IPS DF 6.9 (cell line): ENCODE measurements around the gene GPSM3.
"Not testable (repeated sequence)": the region's sequence is repeated elsewhere in the genome, so short reads cannot be mapped to it uniquely, and the experiment has no call there.

Source experiments
- DNase-seq: peaks from one replicate; pipeline ENCODE4 v3.0.0-alpha.2; 2013; ENCODE audit warnings: low read depth, low spot score
- H3K27ac ChIP-seq: one replicate; pipeline ENCODE4 v1.5.1; 2013; ENCODE audit warnings: low read length, control low read depth
- H3K27me3 ChIP-seq: 2 replicates; pipeline ENCODE4 v1.6.1; 2013; ENCODE audit warnings: mild to moderate bottlenecking, low read length; ENCODE audit not compliant: control insufficient read depth, insufficient read depth
- H3K36me3 ChIP-seq: 2 replicates; pipeline ENCODE4 v1.6.1; 2013; ENCODE audit warnings: low read length; ENCODE audit not compliant: control insufficient read depth, insufficient read depth
- H3K4me1 ChIP-seq: 2 replicates; pipeline ENCODE4 v1.6.1; 2013; ENCODE audit warnings: low read length; ENCODE audit not compliant: control insufficient read depth, insufficient read depth
- H3K4me3 ChIP-seq: 2 replicates; pipeline ENCODE4 v1.5.1; 2013; ENCODE audit warnings: mild to moderate bottlenecking, low read length
- H3K9me3 ChIP-seq: 2 replicates; pipeline ENCODE4 v1.6.1; 2013; ENCODE audit warnings: low read length, inconsistent platforms; ENCODE audit not compliant: control insufficient read depth, insufficient read depth
- WGBS: extraction: QIAGEN DNeasy Blood & Tissue Kit; methylation state at CpG from one replicate; pipeline ENCODE4 v1.1.7; 2013; ENCODE audit warnings: mixed read lengths, missing lambda C conversion rate; ENCODE audit not compliant: insufficient read length, insufficient coverage; 5-methylcytosine and 5-hydroxymethylcytosine counted together

Gene GPSM3

DNA sequence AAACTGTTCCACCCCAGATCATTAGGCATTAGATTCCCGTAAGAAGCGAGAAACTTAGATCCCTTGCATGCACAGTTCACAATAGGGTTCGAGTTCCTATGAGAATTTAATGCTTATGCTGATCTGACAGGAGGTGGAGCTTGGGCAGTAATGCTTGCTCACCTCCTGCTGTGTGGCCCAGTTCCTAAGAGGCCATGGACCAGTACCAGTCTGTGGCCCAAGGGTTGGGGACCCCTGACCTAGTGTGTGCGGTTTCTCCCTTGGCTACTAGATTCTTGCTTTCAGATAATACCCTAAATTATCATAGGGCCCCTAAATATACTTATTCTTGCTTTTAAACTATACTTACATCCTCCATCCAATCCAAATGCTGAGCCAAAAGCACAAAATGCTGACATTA is 1.9 kb upstream of the GPSM3 start:
- no CpG with 5 or more reads among the region's 4 CpGs for WGBS
- H3K4me1 ChIP-seq: peaks cover 15% of the 10 kb centered on the region
- DNase-seq: no peak

DNA sequence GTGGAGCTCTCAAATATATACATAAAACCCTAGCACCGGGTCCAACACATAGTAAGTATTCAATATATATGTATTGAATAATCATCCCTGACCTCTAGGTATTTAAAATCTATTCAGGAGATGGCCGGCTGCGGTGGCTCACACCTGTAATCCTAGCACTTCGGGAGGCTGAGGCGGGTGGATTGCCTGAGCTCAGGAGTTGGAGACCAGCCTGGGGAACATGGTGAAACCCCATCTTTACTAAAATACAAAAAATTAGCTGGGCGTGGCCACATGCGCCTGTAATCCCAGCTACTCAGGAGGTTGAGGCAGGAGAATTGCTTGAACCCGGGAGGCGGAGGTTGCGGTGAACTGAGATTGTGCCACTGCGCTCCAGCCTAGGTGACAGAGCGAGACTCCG is 653 bp upstream of the GPSM3 start:
- H3K9me3 ChIP-seq, H3K36me3 ChIP-seq, H3K4me3 ChIP-seq, DNase-seq, H3K27me3 ChIP-seq, H3K27ac ChIP-seq: not testable (repeated sequence)
- no CpG with 5 or more reads among the region's 13 CpGs for whole genome bisulfite sequencing
- peaks cover 17% of the 10 kb centered on the region for H3K4me1 ChIP-seq

More for the DNA sequence above, 1.9 kb upstream of the GPSM3 start:
- no peak overlapping the region for H3K27ac ChIP-seq
- H3K27me3 ChIP-seq: no peaks in the 10 kb centered on the region
- no peaks in the 10 kb centered on the region for H3K36me3 ChIP-seq
- no peaks in the 10 kb centered on the region for H3K9me3 ChIP-seq
- no peak overlapping the region for H3K4me3 ChIP-seq

DNA sequence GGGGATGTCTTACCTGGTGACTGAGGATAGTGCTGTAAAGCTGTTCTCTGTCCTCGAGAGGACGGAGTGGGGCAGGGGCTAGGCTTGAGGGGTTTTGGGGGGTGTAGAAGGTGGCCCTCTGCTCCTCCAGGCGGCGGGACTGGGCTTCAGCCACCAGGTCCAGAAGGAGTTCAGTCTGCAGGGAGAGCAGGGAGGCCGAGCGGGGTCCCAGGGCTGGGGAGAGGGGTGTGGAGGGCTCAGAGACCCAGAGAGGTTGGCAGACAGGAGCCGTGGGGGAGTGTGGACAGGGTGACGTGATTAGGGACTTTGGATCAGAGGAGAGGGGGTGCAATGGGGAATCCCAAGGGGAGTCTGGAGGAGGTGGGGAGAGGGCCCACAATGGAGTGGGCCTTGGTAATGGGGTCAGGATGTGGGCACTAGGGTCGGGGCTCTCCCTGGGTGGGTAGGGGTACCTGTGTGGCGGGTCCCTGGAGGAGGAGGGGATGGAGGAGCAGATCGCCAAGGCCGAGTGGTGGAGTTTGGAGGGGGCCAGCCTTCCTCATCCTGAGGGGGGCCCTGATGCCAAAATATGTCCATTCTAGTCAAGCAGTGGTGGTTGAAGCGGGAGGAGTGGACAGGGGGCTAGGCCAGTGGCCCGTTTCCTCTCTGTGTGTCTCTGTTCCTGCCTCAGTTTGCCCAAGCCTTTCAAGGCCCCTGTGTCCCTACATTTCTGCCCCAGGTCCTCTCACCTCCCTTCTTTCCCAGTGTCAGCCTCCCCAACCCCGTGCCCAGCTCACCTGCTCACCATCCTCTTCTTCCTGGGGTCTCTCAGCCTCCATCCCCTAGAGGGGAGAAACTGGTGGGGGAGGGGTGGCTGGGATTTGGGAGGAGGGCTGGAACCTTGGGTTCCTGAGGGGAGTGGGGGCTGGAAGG is 491 bp downstream of the GPSM3 start:
- no peak overlapping the region for H3K27ac ChIP-seq
- no peak for DNase-seq
- no peaks in the 10 kb centered on the region for H3K9me3 ChIP-seq
- WGBS: no CpG with 5 or more reads among the region's 15 CpGs
- H3K27me3 ChIP-seq: no peaks in the 10 kb centered on the region
- peaks cover 13% of the 10 kb centered on the region for H3K4me1 ChIP-seq
- H3K36me3 ChIP-seq: peaks cover 8% of the 10 kb centered on the region; the same call in 1 of the 2 replicates
- no peak overlapping the region for H3K4me3 ChIP-seq

DNA sequence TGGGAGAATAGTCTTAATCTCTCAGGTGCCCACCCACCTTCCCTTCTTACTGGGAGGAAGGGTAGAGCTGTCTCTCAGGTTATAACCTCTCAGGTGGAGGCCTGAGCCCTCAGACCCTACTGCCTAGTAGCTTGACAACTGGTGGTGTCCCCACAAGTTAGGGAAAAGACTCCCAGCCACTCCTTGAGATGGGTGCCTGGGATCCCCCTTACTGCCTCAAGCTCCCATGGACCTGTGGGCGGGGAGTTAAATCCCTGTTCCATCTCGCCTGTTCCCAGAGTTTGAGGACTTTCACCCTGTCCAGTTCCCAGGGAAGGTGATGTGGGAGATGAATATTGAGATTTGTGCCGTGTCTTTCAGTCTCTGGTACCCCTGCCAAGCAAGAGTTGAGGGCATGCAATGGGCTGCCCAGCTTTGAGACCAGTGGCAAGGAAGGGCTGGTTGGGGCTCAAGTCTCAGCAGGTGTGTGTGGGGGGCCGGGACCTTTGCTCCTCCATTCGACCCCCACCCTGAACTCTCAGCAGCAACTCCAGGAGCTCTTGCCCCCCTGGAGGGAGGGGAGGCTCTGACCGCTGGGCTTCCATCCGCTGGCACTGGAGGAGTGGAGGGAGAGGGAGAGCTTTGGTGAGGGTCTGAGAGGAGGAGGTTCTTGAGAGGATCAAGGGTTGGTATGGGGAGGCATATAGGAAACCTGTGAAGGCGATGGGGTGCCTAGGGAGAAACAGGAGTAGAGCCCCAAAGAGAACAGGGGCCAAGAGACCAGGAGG is 1.3 kb downstream of the GPSM3 start:
- Histone ChIP-seq H3K4me3 (no peak overlapping the region), H3K9me3 (no peaks in the 10 kb centered on the region), H3K36me3 (peaks cover 14% of the 10 kb centered on the region; the same call in 1 of the 2 replicates), H3K27ac (no peak overlapping the region), H3K27me3 (no peaks in the 10 kb centered on the region), H3K4me1 (peaks cover 10% of the 10 kb centered on the region)
- no CpG with 5 or more reads among the region's 8 CpGs for WGBS
- DNase-seq: no peak

DNA sequence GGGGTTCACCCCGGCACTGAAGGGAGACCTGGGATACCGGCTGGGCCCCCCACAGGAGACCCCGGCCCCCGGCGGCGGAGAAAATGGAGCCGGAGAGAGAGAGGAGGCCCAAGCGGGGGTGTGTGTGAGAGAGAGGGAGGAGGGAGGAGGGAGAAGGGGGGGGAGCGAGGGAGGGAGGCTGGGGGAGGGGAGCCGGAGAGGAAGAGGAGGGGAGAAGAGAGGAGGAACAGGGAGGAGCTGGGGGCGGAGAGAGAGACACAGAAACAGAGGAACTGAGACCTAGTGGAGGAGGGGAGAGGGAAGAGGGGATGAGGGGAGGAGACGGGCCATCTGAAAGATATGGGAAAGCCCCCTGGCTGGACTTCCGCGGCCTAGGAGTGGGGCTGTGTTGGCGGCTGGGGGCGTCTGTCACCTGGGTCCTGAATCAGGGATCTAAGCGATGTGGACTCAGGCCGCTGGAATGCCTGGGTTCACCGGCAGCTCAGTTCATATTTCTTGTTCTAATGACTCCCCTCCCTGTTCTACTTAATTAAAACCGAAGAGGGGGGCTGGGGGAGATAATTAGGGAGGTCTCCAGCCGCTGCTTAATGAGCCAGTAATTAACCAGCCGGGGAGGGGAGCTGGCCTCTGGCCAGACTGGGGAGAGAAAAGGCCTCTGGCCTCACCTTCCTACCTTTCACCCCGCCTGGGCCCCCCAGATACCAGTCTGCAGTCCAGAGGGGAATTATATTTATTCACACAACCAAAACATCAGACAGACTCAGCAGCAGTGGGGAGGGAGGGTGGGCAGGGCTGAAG is 2.2 kb downstream of the GPSM3 start, which contains the start of gene PBX2:
Gene PBX2, minus strand, starts transcription at position 149 of the 798 bp plus-strand sequence. CDS start 287 bp downstream, outside the sequence.
- WGBS: no CpG with 5 or more reads among the region's 23 CpGs
- no peak for DNase-seq
- peaks cover 10% of the 10 kb centered on the region for H3K4me1 ChIP-seq

DNA sequence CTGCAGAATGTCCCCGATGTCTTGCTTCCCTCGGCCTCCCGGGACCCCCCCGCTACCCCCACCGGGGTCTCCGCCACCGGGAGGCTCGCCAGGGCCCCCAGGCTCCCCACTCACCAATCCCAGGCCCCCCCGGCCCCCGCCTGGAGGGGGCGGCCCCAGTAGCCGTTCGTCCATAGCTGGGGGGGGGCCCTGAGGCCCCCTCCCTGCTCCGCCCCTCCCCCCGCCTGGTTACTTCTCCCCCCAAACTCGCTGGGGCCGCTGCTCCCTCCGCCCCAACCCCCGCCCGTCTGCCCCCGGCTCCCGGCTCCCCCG is 2.7 kb downstream of the GPSM3 start:
- H3K4me3 ChIP-seq: peak overlapping the region; percentile 45; the same call in 1 of the 2 replicates

More for the DNA sequence above, 2.2 kb downstream of the GPSM3 start, which contains the start of gene PBX2:
- peaks cover 14% of the 10 kb centered on the region; the same call in 1 of the 2 replicates for H3K36me3 ChIP-seq
- H3K9me3 ChIP-seq: no peaks in the 10 kb centered on the region
- H3K4me3 ChIP-seq: peak within 1 kb of the TSS; percentile 45; the same call in 1 of the 2 replicates
- no peak within 1 kb of the TSS for H3K27ac ChIP-seq
- H3K27me3 ChIP-seq: no peaks in the 10 kb centered on the region

DNA sequence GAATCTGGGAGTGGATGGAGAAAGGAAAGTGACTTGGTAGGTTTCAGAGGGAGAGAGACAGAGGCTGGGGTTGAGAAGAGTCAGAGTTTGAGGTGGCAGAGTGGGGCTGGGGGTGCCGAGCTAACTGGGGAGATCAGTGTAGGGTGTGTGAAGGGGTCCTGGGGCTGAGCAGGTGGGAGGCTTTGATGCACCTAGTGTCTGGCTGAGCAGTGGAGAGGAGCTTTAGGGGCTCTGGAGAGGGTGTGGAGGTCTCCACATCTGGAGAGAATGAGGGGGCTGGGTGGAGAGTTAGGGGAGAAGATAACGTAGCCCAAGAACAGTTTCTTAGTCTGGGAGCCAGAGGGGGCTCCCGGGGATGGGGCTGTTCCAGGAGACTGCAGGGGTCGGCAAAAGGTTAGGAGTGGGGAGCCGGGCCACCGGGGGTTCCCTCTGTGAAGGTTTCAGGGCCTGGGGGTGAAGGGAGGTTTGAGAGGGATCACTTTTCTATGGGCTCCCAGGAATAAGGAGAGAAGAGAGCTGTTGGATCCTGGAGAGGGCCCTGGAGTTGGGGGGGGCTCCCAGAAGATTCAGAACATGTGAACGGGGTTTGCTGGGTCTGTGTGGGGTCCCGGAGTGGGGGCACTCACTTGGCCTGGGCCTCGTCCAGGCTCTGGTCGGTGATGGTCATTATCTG is 3.2 kb downstream of the GPSM3 start:
- no peaks in the 10 kb centered on the region for H3K27me3 ChIP-seq
- H3K4me3 ChIP-seq: peak overlapping the region; percentile 45; the same call in 1 of the 2 replicates
- peaks cover 9% of the 10 kb centered on the region for H3K4me1 ChIP-seq
- no CpG with 5 or more reads among the region's 10 CpGs for WGBS
- H3K36me3 ChIP-seq: peaks cover 14% of the 10 kb centered on the region; the same call in 1 of the 2 replicates
- no peak overlapping the region for H3K27ac ChIP-seq
- no peak for DNase-seq
- H3K9me3 ChIP-seq: no peaks in the 10 kb centered on the region

More for the DNA sequence above, 2.7 kb downstream of the GPSM3 start:
- no peak for DNase-seq
- Histone ChIP-seq H3K27me3 (no peaks in the 10 kb centered on the region), H3K9me3 (no peaks in the 10 kb centered on the region), H3K4me1 (peaks cover 9% of the 10 kb centered on the region), H3K27ac (no peak overlapping the region), H3K36me3 (peaks cover 14% of the 10 kb centered on the region; the same call in 1 of the 2 replicates)
- no CpG with 5 or more reads among the region's 23 CpGs for WGBS

DNA sequence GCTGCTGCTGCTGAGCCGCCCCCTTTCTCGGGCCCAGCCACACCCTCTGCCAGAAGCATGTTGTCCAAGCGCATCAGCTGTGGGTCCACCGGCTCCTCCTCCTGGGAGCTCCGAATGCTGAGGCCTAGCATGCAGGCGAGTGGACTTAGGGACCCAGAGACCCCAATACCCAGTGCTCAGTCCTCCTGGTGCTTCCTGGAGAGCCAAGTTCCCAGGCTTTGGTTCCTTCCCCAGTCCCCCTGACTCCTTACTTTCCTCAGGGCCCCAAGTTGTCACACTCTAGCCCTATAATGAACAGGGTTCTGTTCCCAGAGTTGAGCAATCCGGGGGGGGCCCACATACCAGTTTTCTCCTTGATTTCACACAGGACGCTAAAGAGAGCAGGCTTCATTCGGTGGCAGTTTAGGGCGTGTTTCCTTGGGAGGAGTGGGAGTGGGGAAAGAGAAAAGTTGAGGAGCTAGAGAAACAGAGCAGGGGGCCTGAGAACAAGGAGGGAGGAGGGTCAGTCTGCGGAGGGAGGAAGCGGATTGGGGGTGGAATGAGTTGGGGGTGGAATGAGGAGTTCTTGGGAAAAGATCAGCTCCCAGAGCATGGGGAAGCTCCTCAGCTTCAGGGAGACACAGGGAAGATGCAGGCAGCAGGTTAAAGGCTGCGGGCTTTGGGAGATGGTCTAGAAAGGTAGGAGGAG is 3.9 kb downstream of the GPSM3 start:
- peaks cover 11% of the 10 kb centered on the region for H3K4me1 ChIP-seq
- no CpG with 5 or more reads among the region's 13 CpGs for WGBS
- H3K27ac ChIP-seq: no peak overlapping the region
- no peak for DNase-seq
- no peaks in the 10 kb centered on the region for H3K27me3 ChIP-seq
- H3K9me3 ChIP-seq: no peaks in the 10 kb centered on the region
- peaks cover 14% of the 10 kb centered on the region; the same call in 1 of the 2 replicates for H3K36me3 ChIP-seq
- peak overlapping the region; percentile 45; the same call in 1 of the 2 replicates for H3K4me3 ChIP-seq

DNA sequence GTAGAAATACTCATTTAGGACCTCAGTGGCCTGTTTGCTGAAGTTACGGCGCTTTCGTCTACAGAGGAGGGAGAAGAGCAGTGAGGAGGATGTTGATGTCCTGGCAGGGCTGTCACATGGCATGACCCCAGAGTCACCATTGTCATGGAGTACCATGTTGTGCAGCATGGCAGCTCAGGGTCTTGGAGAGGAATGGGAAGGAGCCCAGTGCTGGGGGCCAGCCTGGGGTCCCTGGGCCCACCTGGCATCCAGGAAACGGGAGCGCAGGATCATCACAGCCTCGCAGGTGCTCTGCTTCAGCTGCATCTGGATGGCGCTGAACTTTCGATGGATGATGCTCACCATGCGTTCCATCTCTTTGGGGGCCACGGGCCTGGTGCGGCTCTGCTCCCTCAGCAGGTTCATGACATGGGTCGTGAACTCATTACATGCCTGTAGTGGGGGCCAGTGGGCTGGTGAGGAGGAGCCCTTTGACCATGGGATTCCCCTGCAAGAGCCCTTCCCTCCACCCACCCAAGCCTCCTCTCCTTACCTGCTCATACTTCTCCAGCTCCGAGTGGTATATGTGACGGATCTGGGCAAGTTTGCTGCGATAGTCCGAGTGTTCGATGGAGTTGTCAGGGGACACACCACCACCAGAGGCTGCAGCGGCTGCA is 4.6 kb downstream of the GPSM3 start:
- peaks cover 11% of the 10 kb centered on the region for H3K4me1 ChIP-seq
- H3K9me3 ChIP-seq, H3K4me3 ChIP-seq, H3K27me3 ChIP-seq, DNase-seq, H3K27ac ChIP-seq: not testable (repeated sequence)
- no CpG with 5 or more reads among the region's 18 CpGs for WGBS
- H3K36me3 ChIP-seq: peaks cover 17% of the 10 kb centered on the region
